ENCODE results near the gene NEK2.
A peak's percentile ranks its signal among the peaks of the same experiment; 100 is the strongest.
"Not testable (repeated sequence)": the region's sequence is repeated elsewhere in the genome, so short reads cannot be mapped to it uniquely, and the experiment has no call there.

The NEK2 gene

GRCh38 chr1:211675230-211676105, at the start of gene NEK2:
TSS of gene NEK2 (minus strand) at chr1:211675621. CDS start at chr1:211675479, 142 bp downstream.
- FAIRE-seq = peak; percentile 97

GRCh38 chr1:211724687-211725196, 49.3 kb upstream of the NEK2 start:
- no peak for FAIRE-seq

More at GRCh38 chr1:211675230-211676105, at the start of gene NEK2:
- DNase-seq (ENCODE audit: insufficient read length, low spot score) = peak; percentile 70

GRCh38 chr1:211723273-211723672, 47.9 kb upstream of the NEK2 start:
- FAIRE-seq (no peak), DNase-seq (ENCODE audit: insufficient read length, low spot score) (no peak)

More at GRCh38 chr1:211724687-211725196, 49.3 kb upstream of the NEK2 start:
- DNase-seq (ENCODE audit: insufficient read length, low spot score) = no peak

- FAIRE-seq (no peak), DNase-seq (ENCODE audit: insufficient read length, low spot score) (no peak)
Measured at GRCh38 chr1:211722277-211723175, 47.1 kb upstream of the NEK2 start.

- FAIRE-seq; DNase-seq (ENCODE audit: insufficient read length, low spot score): not testable (repeated sequence)
Measured at GRCh38 chr1:211716555-211716954, 41.1 kb upstream of the NEK2 start.

- DNase-seq (ENCODE audit: insufficient read length, low spot score) (no peak), FAIRE-seq (no peak)
Measured at GRCh38 chr1:211715971-211716370, 40.5 kb upstream of the NEK2 start.

GRCh38 chr1:211714154-211714553, 38.7 kb upstream of the NEK2 start:
- DNase-seq (ENCODE audit: insufficient read length, low spot score) (no peak), FAIRE-seq (no peak)

GRCh38 chr1:211713231-211713630, 37.8 kb upstream of the NEK2 start:
- FAIRE-seq = no peak

GRCh38 chr1:211711315-211711705, 35.9 kb upstream of the NEK2 start:
- DNase-seq (ENCODE audit: insufficient read length, low spot score) (no peak), FAIRE-seq (no peak)

More at GRCh38 chr1:211713231-211713630, 37.8 kb upstream of the NEK2 start:
- no peak for DNase-seq (ENCODE audit: insufficient read length, low spot score)

- DNase-seq (ENCODE audit: insufficient read length, low spot score) = no peak
Measured at GRCh38 chr1:211710566-211711314, 35.3 kb upstream of the NEK2 start.

GRCh38 chr1:211708926-211709325, 33.5 kb upstream of the NEK2 start:
- FAIRE-seq (no peak), DNase-seq (ENCODE audit: insufficient read length, low spot score) (no peak)

More at GRCh38 chr1:211710566-211711314, 35.3 kb upstream of the NEK2 start:
- no peak for FAIRE-seq

GRCh38 chr1:211708006-211708405, 32.6 kb upstream of the NEK2 start:
- no peak for DNase-seq (ENCODE audit: insufficient read length, low spot score)
- no peak for FAIRE-seq

GRCh38 chr1:211705467-211706091, 30.2 kb upstream of the NEK2 start:
- no peak for FAIRE-seq
- no peak for DNase-seq (ENCODE audit: insufficient read length, low spot score)

- no peak for DNase-seq (ENCODE audit: insufficient read length, low spot score)
- FAIRE-seq = no peak
Measured at GRCh38 chr1:211704543-211704942, 29.1 kb upstream of the NEK2 start.

- no peak for DNase-seq (ENCODE audit: insufficient read length, low spot score)
- no peak for FAIRE-seq
Measured at GRCh38 chr1:211703812-211704537, 28.6 kb upstream of the NEK2 start.

GRCh38 chr1:211701733-211702132, 26.3 kb upstream of the NEK2 start:
- DNase-seq (ENCODE audit: insufficient read length, low spot score) = no peak
- FAIRE-seq = no peak

GRCh38 chr1:211699059-211699458, 23.6 kb upstream of the NEK2 start:
- no peak for FAIRE-seq
- DNase-seq (ENCODE audit: insufficient read length, low spot score) = no peak

- FAIRE-seq = peak; percentile 91
- peak; percentile 62 for DNase-seq (ENCODE audit: insufficient read length, low spot score)
Measured at GRCh38 chr1:211698161-211699026, 23.0 kb upstream of the NEK2 start.
